ENCODE results near the gene CLVS2.

CLVS2 gene

DNA sequence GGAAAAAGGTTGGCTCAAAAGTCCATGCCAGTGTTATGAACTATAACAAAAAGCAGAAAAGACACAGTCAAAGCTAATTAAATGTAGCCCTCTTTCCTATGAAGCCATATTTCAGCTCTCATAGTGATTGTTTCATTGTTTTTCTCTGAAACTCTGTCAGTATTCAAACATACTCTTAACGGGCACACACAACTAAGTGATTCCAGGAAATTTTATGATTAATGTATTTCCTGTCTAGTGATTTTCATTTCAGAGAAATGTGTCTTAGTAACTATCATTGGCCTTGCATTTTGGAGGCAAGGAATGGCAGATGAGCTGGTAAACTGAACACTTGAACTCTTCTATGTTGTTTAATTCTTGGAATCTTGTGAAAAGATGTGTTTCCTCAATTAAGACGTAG, 68.0 kb downstream of the CLVS2 start:
- no peak overlapping the region for H3K4me3 ChIP-seq (ENCODE audit: control insufficient read depth, low read depth, low read length)
- DNase-seq (ENCODE audit: low read depth), result no peak
- TF ChIP-seq, protein P1, sequence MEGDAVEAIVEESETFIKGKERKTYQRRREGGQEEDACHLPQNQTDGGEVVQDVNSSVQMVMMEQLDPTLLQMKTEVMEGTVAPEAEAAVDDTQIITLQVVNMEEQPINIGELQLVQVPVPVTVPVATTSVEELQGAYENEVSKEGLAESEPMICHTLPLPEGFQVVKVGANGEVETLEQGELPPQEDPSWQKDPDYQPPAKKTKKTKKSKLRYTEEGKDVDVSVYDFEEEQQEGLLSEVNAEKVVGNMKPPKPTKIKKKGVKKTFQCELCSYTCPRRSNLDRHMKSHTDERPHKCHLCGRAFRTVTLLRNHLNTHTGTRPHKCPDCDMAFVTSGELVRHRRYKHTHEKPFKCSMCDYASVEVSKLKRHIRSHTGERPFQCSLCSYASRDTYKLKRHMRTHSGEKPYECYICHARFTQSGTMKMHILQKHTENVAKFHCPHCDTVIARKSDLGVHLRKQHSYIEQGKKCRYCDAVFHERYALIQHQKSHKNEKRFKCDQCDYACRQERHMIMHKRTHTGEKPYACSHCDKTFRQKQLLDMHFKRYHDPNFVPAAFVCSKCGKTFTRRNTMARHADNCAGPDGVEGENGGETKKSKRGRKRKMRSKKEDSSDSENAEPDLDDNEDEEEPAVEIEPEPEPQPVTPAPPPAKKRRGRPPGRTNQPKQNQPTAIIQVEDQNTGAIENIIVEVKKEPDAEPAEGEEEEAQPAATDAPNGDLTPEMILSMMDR (IDR thresholded peaks at IDR 0.05; ENCODE audit: control insufficient read depth, insufficient read depth, low read depth, low read length, missing control alignments), result no peak

GRCh38 chr6:123074616-123075015, 78.6 kb downstream of the CLVS2 start:
- no peak overlapping the region for H3K4me3 ChIP-seq (ENCODE audit: control insufficient read depth, low read depth, low read length)
- TF ChIP-seq, protein P1 (IDR thresholded peaks at IDR 0.05; ENCODE audit: control insufficient read depth, insufficient read depth, low read depth, low read length, missing control alignments), result no peak
- no peak for DNase-seq (ENCODE audit: low read depth)

GRCh38 chr6:123085403-123085802, 89.4 kb downstream of the CLVS2 start:
- TF ChIP-seq, protein P1 (IDR thresholded peaks at IDR 0.05; ENCODE audit: control insufficient read depth, insufficient read depth, low read depth, low read length, missing control alignments), result no peak
- DNase-seq (ENCODE audit: low read depth), result no peak
- no peak overlapping the region for H3K4me3 ChIP-seq (ENCODE audit: control insufficient read depth, low read depth, low read length)

DNA sequence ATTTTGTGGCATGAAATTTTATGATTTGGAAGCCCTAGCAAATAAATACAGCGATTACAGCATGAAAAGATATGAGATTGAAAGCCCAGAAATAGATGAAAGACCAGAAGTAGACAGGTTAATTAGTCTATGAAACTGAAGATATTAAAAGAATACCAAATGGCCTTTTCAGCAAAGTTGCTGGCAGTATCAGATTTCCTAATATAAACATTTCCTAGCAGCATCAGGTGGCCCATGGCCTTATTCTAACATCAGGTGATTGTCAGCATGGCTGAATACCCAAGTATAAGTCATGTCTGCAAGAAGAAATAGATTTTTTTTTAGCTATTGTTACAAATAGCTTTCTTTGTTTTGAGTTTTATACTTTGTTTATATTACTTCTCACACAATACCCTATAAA, 93.2 kb downstream of the CLVS2 start:
- DNase-seq (ENCODE audit: low read depth), result no peak
- H3K4me3 ChIP-seq (ENCODE audit: control insufficient read depth, low read depth, low read length), result no peak overlapping the region
- TF ChIP-seq, protein P1 (IDR thresholded peaks at IDR 0.05; ENCODE audit: control insufficient read depth, insufficient read depth, low read depth, low read length, missing control alignments), result no peak

DNA sequence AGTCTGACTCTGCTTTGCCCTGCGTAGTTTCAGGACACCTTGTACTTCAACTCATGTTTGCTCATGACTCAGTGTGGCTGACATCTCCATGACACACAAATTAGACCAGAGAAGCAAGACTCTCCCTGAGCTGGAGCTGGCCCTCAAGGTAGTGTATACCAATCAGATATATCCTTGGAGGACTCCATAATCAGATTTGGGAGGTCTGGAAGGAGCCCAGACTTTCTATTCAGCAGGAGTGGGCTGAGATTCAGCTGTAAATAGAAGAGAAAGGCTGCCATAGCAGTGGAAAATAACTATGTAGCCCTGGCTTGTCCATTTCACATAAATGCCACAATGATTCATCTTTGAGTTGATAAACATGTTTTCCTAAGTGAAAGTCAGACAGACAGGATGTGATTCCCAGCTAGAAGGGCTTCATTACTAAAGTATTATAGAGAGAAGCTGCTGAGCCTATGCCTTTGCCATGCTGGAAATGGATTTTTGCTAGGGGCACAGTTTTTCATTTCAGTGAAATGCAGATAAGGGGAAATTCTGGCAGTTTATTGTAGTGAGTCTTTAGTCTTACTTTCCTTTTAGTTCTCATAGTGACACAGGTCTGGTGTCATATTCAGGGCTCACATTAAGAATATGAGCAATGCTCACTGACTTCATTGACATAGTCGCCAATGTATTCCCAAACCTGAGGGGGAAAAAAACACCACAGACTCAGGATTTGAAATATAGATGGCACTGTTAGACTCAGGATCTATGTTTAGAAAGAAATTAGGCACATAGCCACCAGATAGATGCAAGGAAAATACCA, 95.3 kb downstream of the CLVS2 start:
- no peak for DNase-seq (ENCODE audit: low read depth)
- TF ChIP-seq, protein P1 (IDR thresholded peaks at IDR 0.05; ENCODE audit: control insufficient read depth, insufficient read depth, low read depth, low read length, missing control alignments), result no peak
- H3K4me3 ChIP-seq (ENCODE audit: control insufficient read depth, low read depth, low read length), result no peak overlapping the region

DNA sequence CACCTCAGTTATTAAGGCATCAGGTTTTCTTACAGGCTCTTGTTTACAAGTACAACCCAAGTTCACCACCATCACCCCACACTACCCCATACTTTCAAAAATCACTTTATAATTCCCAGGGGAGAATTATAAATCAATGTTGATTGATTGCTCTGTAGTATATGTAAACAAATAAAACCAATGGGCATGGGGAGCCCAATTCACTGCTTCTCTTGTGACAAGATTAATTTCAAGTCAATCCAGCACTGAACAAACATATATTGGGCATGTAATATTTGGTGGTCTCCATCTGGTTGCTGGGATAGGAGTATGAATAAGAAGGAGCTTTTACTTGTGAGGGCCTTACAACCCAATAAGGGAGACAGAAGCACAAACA, 95.8 kb downstream of the CLVS2 start:
- no peak for DNase-seq (ENCODE audit: low read depth)
- TF ChIP-seq, protein P1 (IDR thresholded peaks at IDR 0.05; ENCODE audit: control insufficient read depth, insufficient read depth, low read depth, low read length, missing control alignments), result no peak
- no peak overlapping the region for H3K4me3 ChIP-seq (ENCODE audit: control insufficient read depth, low read depth, low read length)
